HCT116 (cell line): Measurements from ENCODE around the gene CASZ1. TPM values are rescaled to one million over a fixed set of nuclear protein-coding genes. Genes with fewer than 3 reads are reported as not detected.

ENCODE experiments used
- ATAC-seq: fragments of 200-7000 bp; cut with Tn5 transposase; 2 replicates; pipeline ENCODE4 v1.9.1; 2020; ENCODE audit warnings: mild to moderate bottlenecking, moderate library complexity
- BruUV-seq: library from RNA; stranded (reverse); fragments of 400-500 nt; replicated peaks from 2 replicates; lab custom pipeline; 2021; lab: Mats Ljungman, UMichigan
- CTCF ChIA-PET: fragments of 300-600 bp; sonication (Branson Sonifier 250); formaldehyde crosslinking; loops from one replicate; lab custom pipeline; 2021; ENCODE audit warnings: antibody characterized with exemption; lab: Charles Lee
- POLR2A ChIA-PET: fragments of 300-600, 350-600 bp; sonication (Branson Sonifier 250); formaldehyde crosslinking; loops from one replicate; lab custom pipeline; 2021; ENCODE audit warnings: antibody characterized with exemption; lab: Charles Lee
- RAD21 ChIA-PET, 2 experiments: fragments of 300-600 bp; sonication (Branson Sonifier 250); formaldehyde crosslinking; loops; one replicate each; lab custom pipeline; 2023; ENCODE audit warnings: low total read pairs in 2 of 2; ENCODE audit not compliant: uncharacterized antibody in 2 of 2, unreplicated experiment in 2 of 2, low non-redundant PET in 1 of 2; lab: Charles Lee
- DNase-seq: peaks from one replicate; pipeline ENCODE4 v3.0.0-alpha.2; 2010; ENCODE audit warnings: low read depth, low spot score
- H2AFZ ChIP-seq: fragments of 200-600 bp; shearing (Covaris generic), sonication (generic); 2 replicates; pipeline ENCODE4 v1.6.1; 2017; ENCODE audit warnings: low read depth, mixed run types, mixed read lengths, antibody characterized with exemption, low read length; ENCODE audit not compliant: poor library complexity, severe bottlenecking
- H3K27ac ChIP-seq: 2 replicates; pipeline ENCODE4 v1.5.1; 2012; ENCODE audit warnings: low read depth, low read length
- H3K27me3 ChIP-seq: fragments of 200-600 bp; sonication (generic); 2 replicates; pipeline ENCODE4 v1.6.1; 2016; ENCODE audit warnings: mixed run types, low read length, mixed read lengths; ENCODE audit not compliant: insufficient read depth
- H3K36me3 ChIP-seq, 2 experiments: fragments of 200-500 bp in 1 of 2; fragments of 200-600 bp in 1 of 2; sonication (Bioruptor generic) in 1 of 2; sonication (generic) in 1 of 2; 2 replicates each; pipeline versions ENCODE4 v1.5.1 to v1.6.1; 2014 to 2016; ENCODE audit warnings: low read length in 2 of 2, inconsistent platforms in 1 of 2, mixed read lengths in 1 of 2, mixed run types in 1 of 2; ENCODE audit not compliant: insufficient read depth in 2 of 2, control insufficient read depth in 1 of 2
- H3K4me1 ChIP-seq, 2 experiments: fragments of 200-600 bp in 1 of 2; sonication (generic) in 1 of 2; 2 replicates each; pipeline versions ENCODE4 v1.5.1 to v1.6.1; 2012 to 2017; ENCODE audit warnings: low read length in 2 of 2, inconsistent platforms in 1 of 2, mild to moderate bottlenecking in 1 of 2, mixed read lengths in 1 of 2, mixed run types in 1 of 2, moderate library complexity in 1 of 2; ENCODE audit not compliant: insufficient read depth in 2 of 2, control insufficient read depth in 1 of 2
- H3K4me2 ChIP-seq: fragments of 200-600 bp; sonication (generic); 2 replicates; pipeline ENCODE4 v1.6.1; 2017; ENCODE audit warnings: mixed run types, low read length, mixed read lengths
- H3K4me3 ChIP-seq, 2 experiments: fragments of 200-600 bp in 1 of 2; sonication (generic) in 1 of 2; replicated peaks in 1 of 2; 2 replicates each; pipeline ENCODE4 v1.5.1; 2011 to 2016; ENCODE audit warnings: low read length in 2 of 2, control low read depth in 1 of 2, low read depth in 1 of 2, mild to moderate bottlenecking in 1 of 2, mixed read lengths in 1 of 2, mixed run types in 1 of 2
- H3K79me2 ChIP-seq: fragments of 200-600 bp; sonication (generic); 2 replicates; pipeline ENCODE4 v1.6.1; 2017; ENCODE audit warnings: mild to moderate bottlenecking, mixed run types, low read length, moderate library complexity, mixed read lengths; ENCODE audit not compliant: insufficient read depth
- H3K9ac ChIP-seq: fragments of 200-600 bp; sonication (generic); 2 replicates; pipeline ENCODE4 v1.6.1; 2016; ENCODE audit warnings: low read length, mixed read lengths
- H3K9me2 ChIP-seq: fragments of 200-600 bp; sonication (generic), shearing (Covaris generic); 2 replicates; pipeline ENCODE4 v1.6.1; 2017; ENCODE audit warnings: mixed run types, mild to moderate bottlenecking, moderate library complexity; ENCODE audit not compliant: insufficient read depth
- H3K9me3 ChIP-seq, 2 experiments: fragments of 200-500 bp in 1 of 2; fragments of 200-600 bp in 1 of 2; sonication (Bioruptor generic) in 1 of 2; sonication (generic) in 1 of 2; 2 replicates each; pipeline ENCODE4 v1.6.1; 2014 to 2017; ENCODE audit warnings: low read length in 2 of 2, mixed read lengths in 2 of 2, inconsistent platforms in 1 of 2, low read depth in 1 of 2, mild to moderate bottlenecking in 1 of 2, mixed run types in 1 of 2, moderate library complexity in 1 of 2; ENCODE audit not compliant: control insufficient read depth in 1 of 2, insufficient read depth in 1 of 2
- H4K20me1 ChIP-seq: fragments of 200-600 bp; sonication (generic), shearing (Covaris generic); 2 replicates; pipeline ENCODE4 v1.6.1; 2017; ENCODE audit warnings: mixed run types, mild to moderate bottlenecking, moderate library complexity; ENCODE audit not compliant: insufficient read depth
- ATF3 ChIP-seq: IDR thresholded peaks from 2 replicates; pipeline ENCODE4 v1.6.1; 2012
- CBX3 ChIP-seq: IDR thresholded peaks from 2 replicates; pipeline ENCODE4 v1.6.1; 2012; ENCODE audit warnings: low read depth
- CEBPB ChIP-seq: IDR thresholded peaks from 2 replicates; pipeline ENCODE4 v1.6.1; 2012; ENCODE audit warnings: low read depth
- CTCF ChIP-seq, 3 experiments: fragments of 200-600 bp in 1 of 3; sonication (generic) in 1 of 3; IDR thresholded peaks in 2 of 3; conservative IDR thresholded peaks in 1 of 3; 2 replicates each; pipeline ENCODE4 v1.5.1; 2012 to 2017; ENCODE audit warnings: low read depth in 2 of 3, low read length in 2 of 3, antibody characterized with exemption in 1 of 3, borderline replicate concordance in 1 of 3, control low read depth in 1 of 3, mild to moderate bottlenecking in 1 of 3, mixed read lengths in 1 of 3, mixed run types in 1 of 3, moderate library complexity in 1 of 3; ENCODE audit not compliant: insufficient read depth in 1 of 3
- ELF1 ChIP-seq: IDR thresholded peaks from 2 replicates; pipeline ENCODE4 v1.6.1; 2012; ENCODE audit warnings: low read depth, borderline replicate concordance
- EZH2phosphoT487 ChIP-seq: fragments of 200-600 bp; IDR thresholded peaks from 2 replicates; pipeline ENCODE4 v1.6.1; 2018; ENCODE audit warnings: antibody characterized with exemption, borderline replicate concordance
- JUND ChIP-seq: IDR thresholded peaks from 2 replicates; pipeline ENCODE4 v1.6.1; 2012
- POLR2A ChIP-seq: IDR thresholded peaks from 2 replicates; pipeline ENCODE4 v1.7.0; 2011; ENCODE audit warnings: borderline replicate concordance; ENCODE audit not compliant: insufficient read depth, insufficient read length; ENCODE audit errors: extremely low read depth
- POLR2AphosphoS5 ChIP-seq: IDR thresholded peaks from 2 replicates; pipeline ENCODE4 v1.6.1; 2011; ENCODE audit warnings: mild to moderate bottlenecking, low read depth, low read length, moderate library complexity
- RAD21 ChIP-seq: IDR thresholded peaks from 2 replicates; pipeline ENCODE4 v1.6.1; 2012; ENCODE audit warnings: low read depth, mild to moderate bottlenecking
- REST ChIP-seq: IDR thresholded peaks from 2 replicates; pipeline ENCODE4 v1.6.1; 2012; ENCODE audit warnings: low read depth
- SIN3A ChIP-seq: IDR thresholded peaks from 2 replicates; pipeline ENCODE4 v1.6.1; 2012; ENCODE audit warnings: low read depth
- SP1 ChIP-seq: IDR thresholded peaks from 2 replicates; pipeline ENCODE4 v1.6.1; 2012; ENCODE audit warnings: low read depth
- SRF ChIP-seq: IDR thresholded peaks from 2 replicates; pipeline ENCODE4 v1.6.1; 2012; ENCODE audit warnings: low read depth
- TCF7L2 ChIP-seq: IDR thresholded peaks from 2 replicates; pipeline ENCODE4 v1.7.0; 2011; ENCODE audit warnings: borderline replicate concordance, inconsistent platforms; ENCODE audit not compliant: insufficient read depth, insufficient read length; ENCODE audit errors: extremely low read depth
- YY1 ChIP-seq: IDR thresholded peaks from 2 replicates; pipeline ENCODE4 v1.6.1; 2011; ENCODE audit warnings: low read length, low read depth, moderate library complexity, mild to moderate bottlenecking; ENCODE audit not compliant: insufficient replicate concordance; ENCODE audit errors: extremely low read depth
- ZFX ChIP-seq: fragments of 450-650 bp; IDR thresholded peaks from 2 replicates; pipeline ENCODE4 v1.6.1; 2017
- ZNF274 ChIP-seq: fragments of 200-500 bp; sonication (Bioruptor generic); IDR thresholded peaks from 2 replicates; pipeline ENCODE4 v1.6.1; 2014; ENCODE audit warnings: mild to moderate bottlenecking, low read depth, low read length, inconsistent platforms
- intact Hi-C: fragments of 100-400 bp; cut with micrococcal nuclease; formaldehyde crosslinking; loops from 2 replicates; pipeline ENCODE4 v1.10.0; 2022
- total RNA-seq: library from RNA; stranded (reverse); gene quantifications from one replicate; pipeline ENCODE4 v1.2.1, GENCODE V29; 2021; ENCODE audit not compliant: unreplicated experiment
- TF ChIP-seq, protein P1 (sequence below): IDR thresholded peaks from 2 replicates; pipeline ENCODE4 v1.6.1; 2011; ENCODE audit warnings: mild to moderate bottlenecking, low read length, moderate library complexity; ENCODE audit not compliant: insufficient replicate concordance; ENCODE audit errors: extremely low read depth

The CASZ1 gene
- total RNA-seq, 1 experiment from 2014 or later: 7.7 TPM

DNA sequence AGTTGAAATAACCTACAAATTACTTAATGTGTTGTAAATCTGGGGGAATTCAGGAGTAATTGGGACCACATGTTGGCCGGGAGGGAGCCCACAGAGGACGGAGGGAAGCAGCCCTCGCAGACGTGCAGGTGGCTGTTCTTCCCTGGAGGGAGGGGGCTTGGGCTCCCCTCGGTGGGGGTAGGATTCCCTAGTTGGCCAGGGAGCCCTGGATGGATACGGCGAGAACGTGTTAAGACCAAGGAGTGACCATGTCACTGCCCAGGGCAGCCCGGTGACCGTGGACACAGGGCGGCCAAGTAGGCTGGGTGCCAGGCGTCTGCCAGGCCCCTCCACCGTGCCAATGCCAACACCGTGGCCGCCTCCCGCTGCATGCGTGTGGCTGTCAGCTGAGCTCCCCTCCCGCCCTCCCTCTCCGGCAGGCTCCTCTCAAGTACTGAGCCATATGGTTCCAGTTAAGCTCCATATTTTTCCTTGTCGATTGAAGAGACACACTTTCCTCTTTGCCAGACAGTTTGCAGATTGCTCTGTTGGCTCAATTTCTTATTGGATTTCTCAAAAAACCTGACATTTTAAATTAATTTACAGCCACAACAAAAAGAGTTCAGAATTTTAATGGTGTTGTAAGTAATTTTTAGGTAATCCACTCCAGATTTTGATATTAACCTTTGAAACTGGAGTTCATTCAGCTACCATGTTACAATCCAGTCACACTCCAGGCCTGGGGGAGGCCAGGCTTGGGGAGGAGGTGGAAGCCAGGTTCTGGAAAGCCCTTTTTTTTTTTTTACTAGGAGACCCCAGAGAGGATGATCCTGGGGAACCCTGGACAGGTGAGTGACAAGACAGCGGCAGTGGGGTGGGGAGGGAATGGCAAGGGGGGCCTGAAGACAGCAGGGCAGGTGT is 71.2 kb downstream of the CASZ1 start:
- CTCF ChIA-PET: no interaction called here
- Histone ChIP-seq H3K27me3 (no peaks in the 10 kb centered on the region), H3K36me3 (no peaks in the 10 kb centered on the region), H3K79me2 (no peaks in the 10 kb centered on the region), H3K4me3 (no peak overlapping the region), H3K4me2 (no peak overlapping the region), H3K9me2 (no peaks in the 10 kb centered on the region), H3K9ac (no peak overlapping the region), H3K4me1 (peaks cover 17 to 28% of the 10 kb centered on the region in 2 experiments), H2AFZ (no peak overlapping the region), H4K20me1 (no peaks in the 10 kb centered on the region), H3K27ac (no peak overlapping the region), H3K9me3 (no peaks in the 10 kb centered on the region)
- no peak for DNase-seq
- intact Hi-C loops: no loop called here
- no peak for ATAC-seq
- BruUV-seq: no TSS peak
- TF ChIP-seq SIN3A: no peak
- TF ChIP-seq CTCF (IDR thresholded peaks at IDR 0.05 in 2 of 3, conservative IDR thresholded peaks at IDR 0.05 in 1 of 3; ENCODE audit: borderline replicate concordance in 1 of 3, insufficient read depth in 1 of 3, low read depth in 2 of 3, low read length in 2 of 3): no peak
- no peak for TF ChIP-seq ATF3
- no peak for TF ChIP-seq ZFX
- no peak for TF ChIP-seq CEBPB
- TF ChIP-seq POLR2A: no peak
- no peak for TF ChIP-seq POLR2AphosphoS5
- TF ChIP-seq REST: no peak
- TF ChIP-seq SP1: no peak
- TF ChIP-seq ELF1: no peak
- TF ChIP-seq EZH2phosphoT487: no peak
- TF ChIP-seq CBX3: no peak
- TF ChIP-seq JUND: no peak
- TF ChIP-seq ZNF274: no peak
- no peak for TF ChIP-seq TCF7L2
- TF ChIP-seq RAD21: no peak
- TF ChIP-seq YY1: no peak
- TF ChIP-seq, protein P1, sequence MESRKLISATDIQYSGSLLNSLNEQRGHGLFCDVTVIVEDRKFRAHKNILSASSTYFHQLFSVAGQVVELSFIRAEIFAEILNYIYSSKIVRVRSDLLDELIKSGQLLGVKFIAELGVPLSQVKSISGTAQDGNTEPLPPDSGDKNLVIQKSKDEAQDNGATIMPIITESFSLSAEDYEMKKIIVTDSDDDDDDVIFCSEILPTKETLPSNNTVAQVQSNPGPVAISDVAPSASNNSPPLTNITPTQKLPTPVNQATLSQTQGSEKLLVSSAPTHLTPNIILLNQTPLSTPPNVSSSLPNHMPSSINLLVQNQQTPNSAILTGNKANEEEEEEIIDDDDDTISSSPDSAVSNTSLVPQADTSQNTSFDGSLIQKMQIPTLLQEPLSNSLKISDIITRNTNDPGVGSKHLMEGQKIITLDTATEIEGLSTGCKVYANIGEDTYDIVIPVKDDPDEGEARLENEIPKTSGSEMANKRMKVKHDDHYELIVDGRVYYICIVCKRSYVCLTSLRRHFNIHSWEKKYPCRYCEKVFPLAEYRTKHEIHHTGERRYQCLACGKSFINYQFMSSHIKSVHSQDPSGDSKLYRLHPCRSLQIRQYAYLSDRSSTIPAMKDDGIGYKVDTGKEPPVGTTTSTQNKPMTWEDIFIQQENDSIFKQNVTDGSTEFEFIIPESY: no peak
- no peak for TF ChIP-seq SRF
- TF ChIP-seq, all 23 proteins: peak for 0
- ChIA-PET POLR2A (no interaction called here), RAD21 (no interaction called here)
